ENCODE results near the gene SLC2A4RG.

Gene SLC2A4RG

GRCh38 chr20:63787302-63787701 lies 47.7 kb downstream of the SLC2A4RG start:
- peaks cover 0 to 9% of the 10 kb centered on the region in 2 donors for H3K36me3 ChIP-seq (ENCODE audit: control insufficient read depth in 2 of 2, insufficient read depth in 2 of 2, low read length in 2 of 2)
- H3K4me1 ChIP-seq (ENCODE audit: control insufficient read depth, insufficient read depth, low read length): peaks cover 4% of the 10 kb centered on the region
- H3K9me3 ChIP-seq (ENCODE audit: control insufficient read depth in 2 of 2, low read length in 2 of 2): no peaks in the 10 kb centered on the region
- H3K27ac ChIP-seq (ENCODE audit: low read length): no peak overlapping the region
- no peaks in the 10 kb centered on the region for H3K27me3 ChIP-seq (ENCODE audit: control insufficient read depth in 1 of 2, insufficient read depth in 2 of 2, low read length in 2 of 2)
- no peak overlapping the region for H3K9ac ChIP-seq (ENCODE audit: low read length in 2 of 2)
- no peak overlapping the region for H3K4me3 ChIP-seq (ENCODE audit: low read length in 2 of 2)

- no peaks in the 10 kb centered on the region for H3K9me3 ChIP-seq (ENCODE audit: control insufficient read depth in 2 of 2, low read length in 2 of 2)
- no peak overlapping the region for H3K4me3 ChIP-seq (ENCODE audit: low read length in 2 of 2)
- peaks cover 0 to 9% of the 10 kb centered on the region in 2 donors for H3K36me3 ChIP-seq (ENCODE audit: control insufficient read depth in 2 of 2, insufficient read depth in 2 of 2, low read length in 2 of 2)
- no peaks in the 10 kb centered on the region for H3K27me3 ChIP-seq (ENCODE audit: control insufficient read depth in 1 of 2, insufficient read depth in 2 of 2, low read length in 2 of 2)
- H3K27ac ChIP-seq (ENCODE audit: low read length): no peak overlapping the region
- peaks cover 4% of the 10 kb centered on the region for H3K4me1 ChIP-seq (ENCODE audit: control insufficient read depth, insufficient read depth, low read length)
- no peak overlapping the region for H3K9ac ChIP-seq (ENCODE audit: low read length in 2 of 2)
These were observed 48.2 kb downstream of the SLC2A4RG start for GRCh38 chr20:63787749-63788148.

GRCh38 chr20:63789836-63790571 lies 50.4 kb downstream of the SLC2A4RG start:
- H3K36me3 ChIP-seq (ENCODE audit: control insufficient read depth in 2 of 2, insufficient read depth in 2 of 2, low read length in 2 of 2): peaks cover 0 to 9% of the 10 kb centered on the region in 2 donors
- peaks cover 4% of the 10 kb centered on the region for H3K4me1 ChIP-seq (ENCODE audit: control insufficient read depth, insufficient read depth, low read length)
- no peaks in the 10 kb centered on the region for H3K27me3 ChIP-seq (ENCODE audit: control insufficient read depth in 1 of 2, insufficient read depth in 2 of 2, low read length in 2 of 2)
- H3K9me3 ChIP-seq (ENCODE audit: control insufficient read depth in 2 of 2, low read length in 2 of 2): no peaks in the 10 kb centered on the region
- H3K27ac ChIP-seq (ENCODE audit: low read length): no peak overlapping the region
- no peak overlapping the region for H3K9ac ChIP-seq (ENCODE audit: low read length in 2 of 2)
- H3K4me3 ChIP-seq (ENCODE audit: low read length in 2 of 2): no peak overlapping the region

GRCh38 chr20:63790572-63791168 lies 51.1 kb downstream of the SLC2A4RG start:
- H3K27me3 ChIP-seq (ENCODE audit: control insufficient read depth in 1 of 2, insufficient read depth in 2 of 2, low read length in 2 of 2): no peaks in the 10 kb centered on the region
- no peak overlapping the region for H3K9ac ChIP-seq (ENCODE audit: low read length in 2 of 2)
- H3K27ac ChIP-seq (ENCODE audit: low read length): no peak overlapping the region
- peaks cover 4% of the 10 kb centered on the region for H3K4me1 ChIP-seq (ENCODE audit: control insufficient read depth, insufficient read depth, low read length)
- H3K36me3 ChIP-seq (ENCODE audit: control insufficient read depth in 2 of 2, insufficient read depth in 2 of 2, low read length in 2 of 2): peaks cover 0 to 9% of the 10 kb centered on the region in 2 donors
- H3K9me3 ChIP-seq (ENCODE audit: control insufficient read depth in 2 of 2, low read length in 2 of 2): no peaks in the 10 kb centered on the region
- no peak overlapping the region for H3K4me3 ChIP-seq (ENCODE audit: low read length in 2 of 2)

- Histone ChIP-seq H3K9me3 (ENCODE audit: control insufficient read depth in 2 of 2, low read length in 2 of 2) (no peaks in the 10 kb centered on the region), H3K27me3 (ENCODE audit: control insufficient read depth in 1 of 2, insufficient read depth in 2 of 2, low read length in 2 of 2) (no peaks in the 10 kb centered on the region), H3K36me3 (ENCODE audit: control insufficient read depth in 2 of 2, insufficient read depth in 2 of 2, low read length in 2 of 2) (peaks cover 0 to 9% of the 10 kb centered on the region in 2 donors), H3K27ac (ENCODE audit: low read length) (no peak overlapping the region), H3K4me3 (ENCODE audit: low read length in 2 of 2) (no peak overlapping the region), H3K9ac (ENCODE audit: low read length in 2 of 2) (peak overlapping the region in 1 of 2 donors; percentile 9), H3K4me1 (ENCODE audit: control insufficient read depth, insufficient read depth, low read length) (peaks cover 4% of the 10 kb centered on the region)
These were observed 52.1 kb downstream of the SLC2A4RG start for GRCh38 chr20:63791497-63792156.

GRCh38 chr20:63792866-63793265 lies 53.3 kb downstream of the SLC2A4RG start:
- peaks cover 4% of the 10 kb centered on the region for H3K4me1 ChIP-seq (ENCODE audit: control insufficient read depth, insufficient read depth, low read length)
- no peak overlapping the region for H3K27ac ChIP-seq (ENCODE audit: low read length)
- no peaks in the 10 kb centered on the region for H3K9me3 ChIP-seq (ENCODE audit: control insufficient read depth in 2 of 2, low read length in 2 of 2)
- H3K27me3 ChIP-seq (ENCODE audit: control insufficient read depth in 1 of 2, insufficient read depth in 2 of 2, low read length in 2 of 2): no peaks in the 10 kb centered on the region
- no peak overlapping the region for H3K9ac ChIP-seq (ENCODE audit: low read length in 2 of 2)
- peaks cover 0 to 9% of the 10 kb centered on the region in 2 donors for H3K36me3 ChIP-seq (ENCODE audit: control insufficient read depth in 2 of 2, insufficient read depth in 2 of 2, low read length in 2 of 2)
- no peak overlapping the region for H3K4me3 ChIP-seq (ENCODE audit: low read length in 2 of 2)
